ENCODE measurements around the gene OLFM1. TPM values are rescaled to one million over a fixed set of nuclear protein-coding genes. Genes with fewer than 3 reads are reported as not detected.

OLFM1 gene
- total RNA-seq, 2 experiments from 2014 or later: 0.30 TPM; not detected in 1

- DNase-seq: no peak
- no peaks in the 10 kb centered on the region for H3K27me3 Mint-ChIP-seq
- peaks cover 4% of the 10 kb centered on the region for H3K9me3 Mint-ChIP-seq (ENCODE audit: low read depth)
- H3K36me3 Mint-ChIP-seq: no peaks in the 10 kb centered on the region
- ATAC-seq: no peak
- CTCF ChIA-PET: no interaction called here
- no peaks in the 10 kb centered on the region for H3K4me1 Mint-ChIP-seq
- no peak overlapping the region for H3K27ac Mint-ChIP-seq
- H3K4me3 Mint-ChIP-seq: no peak overlapping the region
These were observed 77.7 kb downstream of the OLFM1 start for GRCh38 chr9:135165003-135165711.

DNA sequence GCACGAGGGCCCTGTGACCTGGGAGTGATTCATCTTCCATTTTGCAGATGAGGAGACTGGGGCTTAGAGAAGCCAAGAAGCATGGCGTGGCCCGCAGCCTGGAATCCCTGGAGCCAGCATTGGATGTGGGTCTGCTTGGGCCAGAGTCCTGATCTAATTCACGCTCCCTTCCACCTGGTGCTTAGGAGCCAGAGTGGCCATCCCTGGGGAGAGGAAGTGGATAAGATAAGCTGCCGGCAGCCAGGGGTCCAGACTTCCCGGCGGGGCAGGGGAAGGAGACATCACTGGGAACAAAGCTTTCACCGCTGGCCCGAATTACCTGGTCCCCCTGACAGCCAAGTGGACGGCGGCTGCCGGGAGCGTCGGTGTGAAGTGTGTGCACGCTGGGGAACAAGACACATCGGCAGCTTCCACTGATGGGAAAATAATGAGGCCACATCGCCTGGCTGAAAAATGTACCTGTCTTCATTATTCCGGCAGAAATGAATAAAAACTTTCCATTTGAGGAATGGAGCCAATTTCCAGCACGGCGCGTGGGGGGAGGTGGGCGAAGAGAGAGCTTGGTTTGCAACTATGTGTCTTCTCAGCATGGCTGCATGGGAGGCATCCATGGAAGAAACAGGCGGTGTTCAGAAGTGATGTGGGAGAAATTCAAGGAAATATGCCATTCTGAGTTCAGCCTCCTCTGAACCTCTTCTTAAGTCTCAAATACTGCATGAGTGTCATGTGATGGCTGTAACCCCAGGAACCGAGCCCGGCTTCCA is 78.5 kb downstream of the OLFM1 start:
- H3K4me3 Mint-ChIP-seq: no peak overlapping the region
- CTCF ChIA-PET: no interaction called here
- no peaks in the 10 kb centered on the region for H3K27me3 Mint-ChIP-seq
- peaks cover 4% of the 10 kb centered on the region for H3K9me3 Mint-ChIP-seq (ENCODE audit: low read depth)
- H3K36me3 Mint-ChIP-seq: no peaks in the 10 kb centered on the region
- H3K4me1 Mint-ChIP-seq: no peaks in the 10 kb centered on the region
- DNase-seq (no peak), ATAC-seq (no peak)
- no peak overlapping the region for H3K27ac Mint-ChIP-seq

- peaks cover 4% of the 10 kb centered on the region for H3K9me3 Mint-ChIP-seq (ENCODE audit: low read depth)
- no peak for DNase-seq
- H3K36me3 Mint-ChIP-seq: no peaks in the 10 kb centered on the region
- CTCF ChIA-PET: no interaction called here
- no peak overlapping the region for H3K27ac Mint-ChIP-seq
- H3K27me3 Mint-ChIP-seq: no peaks in the 10 kb centered on the region
- ATAC-seq: no peak
- no peak overlapping the region for H3K4me3 Mint-ChIP-seq
- no peaks in the 10 kb centered on the region for H3K4me1 Mint-ChIP-seq
These were observed 79.1 kb downstream of the OLFM1 start for GRCh38 chr9:135166565-135166964.

GRCh38 chr9:135167356-135167755 is 79.9 kb downstream of the OLFM1 start:
- H3K27me3 Mint-ChIP-seq: no peaks in the 10 kb centered on the region
- DNase-seq (no peak), ATAC-seq (no peak)
- H3K27ac Mint-ChIP-seq: no peak overlapping the region
- CTCF ChIA-PET: no interaction called here
- no peaks in the 10 kb centered on the region for H3K4me1 Mint-ChIP-seq
- H3K4me3 Mint-ChIP-seq: no peak overlapping the region
- peaks cover 4% of the 10 kb centered on the region for H3K9me3 Mint-ChIP-seq (ENCODE audit: low read depth)
- H3K36me3 Mint-ChIP-seq: no peaks in the 10 kb centered on the region

DNA sequence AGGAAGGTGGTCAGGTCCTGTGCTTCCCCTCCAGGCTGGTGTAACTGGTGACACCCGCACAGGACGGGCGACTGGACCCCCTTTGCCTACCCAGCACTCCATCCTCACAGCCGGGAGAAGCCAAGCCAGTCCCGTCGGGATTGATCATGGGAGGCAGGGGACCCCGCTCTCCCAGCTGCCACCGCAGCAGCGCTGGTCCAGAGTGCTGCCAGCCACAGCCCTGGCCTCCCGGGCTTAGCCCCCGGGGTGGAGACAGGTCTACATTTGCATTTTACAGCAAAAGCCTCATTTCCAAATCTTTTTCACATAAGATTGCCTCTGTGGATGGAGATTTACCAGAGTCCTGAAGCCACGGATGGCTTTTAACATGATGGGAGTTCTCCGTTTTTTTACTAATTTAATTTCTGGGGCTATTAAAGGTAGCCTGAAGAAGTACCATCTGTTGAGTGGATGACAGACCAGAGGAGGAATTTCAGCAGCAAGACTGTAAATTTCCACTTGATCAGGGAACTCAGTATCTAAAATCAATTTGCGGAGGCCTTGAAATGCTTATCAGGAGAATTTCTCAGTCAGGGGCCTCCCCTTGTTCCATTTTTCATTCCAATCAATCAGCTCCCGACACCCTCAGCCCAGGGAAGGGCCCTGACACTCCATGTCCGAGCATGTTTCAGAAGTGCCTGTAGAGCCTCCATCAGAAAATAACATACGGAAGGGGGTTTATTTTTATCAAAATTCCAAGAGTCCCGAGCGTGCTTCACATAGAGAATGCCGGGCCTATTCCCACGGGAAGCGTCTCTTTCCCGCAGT is 80.6 kb downstream of the OLFM1 start:
- ATAC-seq (no peak), DNase-seq (no peak)
- CTCF ChIA-PET: no interaction called here
- Mint-ChIP-seq H3K36me3 (no peaks in the 10 kb centered on the region), H3K27me3 (no peaks in the 10 kb centered on the region), H3K27ac (no peak overlapping the region), H3K4me3 (no peak overlapping the region), H3K9me3 (ENCODE audit: low read depth) (peaks cover 4% of the 10 kb centered on the region), H3K4me1 (no peaks in the 10 kb centered on the region)

DNA sequence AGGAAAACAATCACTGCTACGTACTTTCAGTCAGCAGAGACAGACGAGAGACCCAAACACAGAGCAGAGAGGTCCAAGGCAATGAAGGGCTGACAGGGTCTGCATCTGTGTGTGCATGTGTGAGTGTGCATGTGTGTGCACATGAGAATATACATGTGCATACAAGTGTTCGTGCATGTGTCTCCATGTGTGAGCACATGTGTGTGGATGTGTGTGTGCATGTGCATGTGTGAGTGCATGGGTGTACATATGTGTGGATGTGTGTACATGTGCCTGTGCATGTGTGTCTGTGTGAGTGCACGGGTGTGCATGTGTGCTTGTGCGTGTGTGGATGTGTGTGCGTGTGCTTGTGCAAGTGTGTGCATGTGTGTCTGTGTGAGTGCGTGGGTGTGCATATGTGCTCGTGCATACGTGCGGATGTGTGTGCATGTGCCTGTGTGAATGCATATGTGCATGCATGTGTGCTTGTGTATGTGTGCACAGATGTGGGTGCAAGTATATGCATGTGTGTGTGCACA is 82.3 kb downstream of the OLFM1 start:
- no peak overlapping the region for H3K27ac Mint-ChIP-seq
- no peaks in the 10 kb centered on the region for H3K36me3 Mint-ChIP-seq
- no peak for DNase-seq
- H3K27me3 Mint-ChIP-seq: no peaks in the 10 kb centered on the region
- no peak for ATAC-seq
- H3K4me1 Mint-ChIP-seq: no peaks in the 10 kb centered on the region
- H3K4me3 Mint-ChIP-seq: no peak overlapping the region
- CTCF ChIA-PET: no interaction called here
- peaks cover 4% of the 10 kb centered on the region for H3K9me3 Mint-ChIP-seq (ENCODE audit: low read depth)

DNA sequence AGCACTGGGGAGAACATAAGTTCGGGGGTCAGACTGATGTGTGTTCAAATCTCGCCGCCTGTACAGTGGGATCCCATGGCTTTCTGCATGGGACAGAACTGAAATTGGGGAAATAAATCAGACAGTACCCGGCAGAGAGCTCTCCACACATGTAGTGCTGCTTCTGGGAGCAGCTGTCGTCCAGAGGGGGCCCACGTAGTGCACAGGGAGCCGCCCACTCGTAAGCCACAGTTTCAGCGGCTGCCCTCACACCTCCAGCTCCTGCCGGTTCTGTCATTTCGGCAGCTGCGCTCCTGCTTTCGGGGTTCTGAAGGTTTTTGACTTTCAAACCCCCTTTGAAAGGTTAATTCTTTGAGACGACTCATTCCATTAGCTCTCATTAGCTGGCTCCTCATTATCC is 83.1 kb downstream of the OLFM1 start:
- Mint-ChIP-seq H3K27ac (no peak overlapping the region), H3K36me3 (no peaks in the 10 kb centered on the region), H3K4me3 (no peak overlapping the region), H3K4me1 (no peaks in the 10 kb centered on the region), H3K9me3 (ENCODE audit: low read depth) (peaks cover 4% of the 10 kb centered on the region), H3K27me3 (no peaks in the 10 kb centered on the region)
- DNase-seq (no peak), ATAC-seq (no peak)
- CTCF ChIA-PET: no interaction called here

Other genes with a start within 250 kb of the OLFM1 start
- not detected for gene FCN2, start 206.9 kb upstream of the OLFM1 start, total RNA-seq
- not detected for gene FCN1, start 169.8 kb upstream of the OLFM1 start, total RNA-seq

Measured in activated CD8-positive, alpha-beta memory T cell treated with anti-CD3 and anti-CD28 coated beads, Interleukin-2, amount 10 ng/mL, durations not matched to agents 7 days and 5 days (primary cell).